Adipocyte (in vitro differentiated cells): ENCODE results near the gene ASTN1.

Experiments
- DNase-seq: peaks from one replicate; pipeline ENCODE4 v3.0.0-alpha.2; 2015; ENCODE audit warnings: low read depth
- H3K27me3 ChIP-seq: replicated peaks from 2 replicates; pipeline ENCODE4 v1.7.0; 2013; ENCODE audit warnings: mild to moderate bottlenecking, low read length, moderate library complexity; ENCODE audit not compliant: control insufficient read depth, insufficient read depth
- H3K36me3 ChIP-seq: 2 replicates; pipeline ENCODE4 v1.7.0; 2013; ENCODE audit warnings: low read length, mild to moderate bottlenecking, moderate library complexity; ENCODE audit not compliant: control insufficient read depth, insufficient read depth, severe bottlenecking
- H3K4me1 ChIP-seq: 2 replicates; pipeline ENCODE4 v1.7.0; 2013; ENCODE audit warnings: mild to moderate bottlenecking, low read length, moderate library complexity; ENCODE audit not compliant: control insufficient read depth, insufficient read depth
- H3K4me3 ChIP-seq: 2 replicates; pipeline ENCODE4 v1.7.0; 2013; ENCODE audit warnings: mild to moderate bottlenecking, low read length, moderate library complexity
- H3K9ac ChIP-seq: 2 replicates; pipeline ENCODE4 v1.7.0; 2013; ENCODE audit warnings: mild to moderate bottlenecking, low read length, moderate library complexity
- H3K9me3 ChIP-seq: 2 replicates; pipeline ENCODE4 v1.7.0; 2013; ENCODE audit warnings: mild to moderate bottlenecking, low read length, moderate library complexity; ENCODE audit not compliant: control insufficient read depth

Gene ASTN1

GRCh38 chr1:177162243-177162642, 2.3 kb downstream of the ASTN1 start:
- Histone ChIP-seq H3K4me1 (no peaks in the 10 kb centered on the region), H3K9ac (no peak overlapping the region), H3K27me3 (peaks cover 58% of the 10 kb centered on the region), H3K36me3 (no peaks in the 10 kb centered on the region), H3K4me3 (no peak overlapping the region), H3K9me3 (no peaks in the 10 kb centered on the region)
- DNase-seq: no peak

GRCh38 chr1:177146499-177146898, 18.0 kb downstream of the ASTN1 start:
- no peak overlapping the region for H3K9ac ChIP-seq
- no peak overlapping the region for H3K4me3 ChIP-seq
- no peaks in the 10 kb centered on the region for H3K27me3 ChIP-seq
- H3K4me1 ChIP-seq: peaks cover 29% of the 10 kb centered on the region
- no peaks in the 10 kb centered on the region for H3K9me3 ChIP-seq
- no peak for DNase-seq
- no peaks in the 10 kb centered on the region for H3K36me3 ChIP-seq

- no peak overlapping the region for H3K9ac ChIP-seq
- peak overlapping the region; percentile 20 for H3K4me3 ChIP-seq
- H3K9me3 ChIP-seq: no peaks in the 10 kb centered on the region
- H3K27me3 ChIP-seq: no peaks in the 10 kb centered on the region
- H3K36me3 ChIP-seq: no peaks in the 10 kb centered on the region
- peaks cover 29% of the 10 kb centered on the region for H3K4me1 ChIP-seq
- no peak for DNase-seq
Observed at GRCh38 chr1:177145106-177146070, 19.1 kb downstream of the ASTN1 start.

- no peaks in the 10 kb centered on the region for H3K27me3 ChIP-seq
- H3K36me3 ChIP-seq: no peaks in the 10 kb centered on the region
- no peak overlapping the region for H3K9ac ChIP-seq
- peaks cover 29% of the 10 kb centered on the region for H3K4me1 ChIP-seq
- no peak for DNase-seq
- H3K9me3 ChIP-seq: no peaks in the 10 kb centered on the region
- H3K4me3 ChIP-seq: no peak overlapping the region
Observed at GRCh38 chr1:177142791-177143271, 21.7 kb downstream of the ASTN1 start.

- Histone ChIP-seq H3K4me3 (no peak overlapping the region), H3K9me3 (no peaks in the 10 kb centered on the region), H3K36me3 (no peaks in the 10 kb centered on the region), H3K4me1 (peaks cover 26% of the 10 kb centered on the region), H3K27me3 (no peaks in the 10 kb centered on the region), H3K9ac (no peak overlapping the region)
- DNase-seq: no peak
Observed at GRCh38 chr1:177142010-177142409, 22.5 kb downstream of the ASTN1 start.

GRCh38 chr1:177138347-177138746, 26.2 kb downstream of the ASTN1 start:
- no peaks in the 10 kb centered on the region for H3K9me3 ChIP-seq
- H3K36me3 ChIP-seq: no peaks in the 10 kb centered on the region
- H3K4me1 ChIP-seq: peaks cover 14% of the 10 kb centered on the region
- no peaks in the 10 kb centered on the region for H3K27me3 ChIP-seq
- no peak overlapping the region for H3K9ac ChIP-seq
- DNase-seq: no peak
- no peak overlapping the region for H3K4me3 ChIP-seq

GRCh38 chr1:177137814-177138213, 26.7 kb downstream of the ASTN1 start:
- no peak overlapping the region for H3K4me3 ChIP-seq
- H3K36me3 ChIP-seq: no peaks in the 10 kb centered on the region
- no peak overlapping the region for H3K9ac ChIP-seq
- DNase-seq: no peak
- H3K27me3 ChIP-seq: no peaks in the 10 kb centered on the region
- H3K9me3 ChIP-seq: no peaks in the 10 kb centered on the region
- peaks cover 19% of the 10 kb centered on the region for H3K4me1 ChIP-seq

- Histone ChIP-seq H3K4me1 (peaks cover 23% of the 10 kb centered on the region), H3K4me3 (no peak overlapping the region), H3K9me3 (no peaks in the 10 kb centered on the region), H3K9ac (no peak overlapping the region), H3K27me3 (peaks cover under 1% of the 10 kb centered on the region), H3K36me3 (no peaks in the 10 kb centered on the region)
- DNase-seq: no peak
Observed at GRCh38 chr1:177135250-177135649, 29.3 kb downstream of the ASTN1 start.

- Histone ChIP-seq H3K4me1 (peaks cover 23% of the 10 kb centered on the region), H3K36me3 (no peaks in the 10 kb centered on the region), H3K9me3 (no peaks in the 10 kb centered on the region), H3K9ac (no peak overlapping the region), H3K27me3 (peaks cover 3% of the 10 kb centered on the region), H3K4me3 (no peak overlapping the region)
- DNase-seq: no peak
Observed at GRCh38 chr1:177133977-177134538, 30.5 kb downstream of the ASTN1 start.

GRCh38 chr1:177132141-177132540, 32.4 kb downstream of the ASTN1 start:
- H3K9ac ChIP-seq: no peak overlapping the region
- H3K4me1 ChIP-seq: peaks cover 23% of the 10 kb centered on the region
- no peak for DNase-seq
- H3K27me3 ChIP-seq: peaks cover 5% of the 10 kb centered on the region
- no peak overlapping the region for H3K4me3 ChIP-seq
- no peaks in the 10 kb centered on the region for H3K9me3 ChIP-seq
- no peaks in the 10 kb centered on the region for H3K36me3 ChIP-seq

GRCh38 chr1:177131723-177132122, 32.8 kb downstream of the ASTN1 start:
- peaks cover 5% of the 10 kb centered on the region for H3K27me3 ChIP-seq
- H3K36me3 ChIP-seq: no peaks in the 10 kb centered on the region
- no peak for DNase-seq
- H3K4me3 ChIP-seq: no peak overlapping the region
- H3K9ac ChIP-seq: no peak overlapping the region
- H3K9me3 ChIP-seq: no peaks in the 10 kb centered on the region
- peaks cover 23% of the 10 kb centered on the region for H3K4me1 ChIP-seq
